Endodermal cell (in vitro differentiated cells): Measurements from ENCODE around the gene ERCC6. TPM values are rescaled to one million over a fixed set of nuclear protein-coding genes. Genes with fewer than 3 reads are reported as not detected.

ENCODE experiments used
- DNase-seq: peaks from one replicate; pipeline ENCODE4 v3.0.0-alpha.2; 2017
- H3K27ac ChIP-seq: 2 replicates; pipeline ENCODE4 v1.5.1; 2013; ENCODE audit warnings: mild to moderate bottlenecking, low read depth, low read length, moderate library complexity
- H3K27me3 ChIP-seq: 2 replicates; pipeline ENCODE4 v1.6.1; 2013; ENCODE audit warnings: mild to moderate bottlenecking, low read length, moderate library complexity; ENCODE audit not compliant: insufficient read depth, control insufficient read depth, poor library complexity, severe bottlenecking
- H3K36me3 ChIP-seq: 2 replicates; pipeline ENCODE4 v1.7.0; 2013; ENCODE audit warnings: mild to moderate bottlenecking, low read length, moderate library complexity; ENCODE audit not compliant: control insufficient read depth, insufficient read depth
- H3K4me1 ChIP-seq: one replicate; pipeline ENCODE4 v1.7.0; 2013; ENCODE audit warnings: low read length; ENCODE audit not compliant: control insufficient read depth, insufficient read depth
- H3K4me3 ChIP-seq: 2 replicates; pipeline ENCODE4 v1.5.1; 2013; ENCODE audit warnings: mild to moderate bottlenecking, low read length, moderate library complexity
- H3K9ac ChIP-seq: 2 replicates; pipeline ENCODE4 v1.6.1; 2013; ENCODE audit warnings: mild to moderate bottlenecking, low read length, moderate library complexity; ENCODE audit not compliant: poor library complexity, severe bottlenecking; ENCODE audit errors: extremely low read depth
- H3K9me3 ChIP-seq: 2 replicates; pipeline ENCODE4 v1.6.1; 2013; ENCODE audit warnings: mild to moderate bottlenecking, low read length, moderate library complexity; ENCODE audit not compliant: control insufficient read depth
- H3K27ac Mint-ChIP-seq: 2 replicates; pipeline ENCODE4 v1.8.0; 2020; ENCODE audit warnings: mixed read lengths
- H3K27me3 Mint-ChIP-seq: 2 replicates; pipeline ENCODE4 v1.8.0; 2021; ENCODE audit warnings: mild to moderate bottlenecking, mixed read lengths; ENCODE audit not compliant: insufficient read depth
- H3K36me3 Mint-ChIP-seq: 2 replicates; pipeline ENCODE4 v1.8.0; 2020; ENCODE audit warnings: low read depth, mixed read lengths
- H3K4me1 Mint-ChIP-seq: 2 replicates; pipeline ENCODE4 v1.8.0; 2020; ENCODE audit warnings: mixed read lengths
- H3K4me3 Mint-ChIP-seq: 2 replicates; pipeline ENCODE4 v1.8.0; 2020; ENCODE audit warnings: mild to moderate bottlenecking, moderate library complexity, mixed read lengths
- H3K9me3 Mint-ChIP-seq: 2 replicates; pipeline ENCODE4 v1.8.0; 2020; ENCODE audit warnings: mild to moderate bottlenecking, mixed read lengths
- CTCF ChIP-seq: fragments of 200-600 bp; sonication (generic); conservative IDR thresholded peaks from 2 replicates; pipeline ENCODE4 v1.5.0; 2021; ENCODE audit warnings: antibody characterized with exemption, mild to moderate bottlenecking
- WGBS, 2 experiments: methylation state at CpG; one replicate each; pipeline versions ENCODE4 v1.1.5 to v1.1.7; 2013; ENCODE audit warnings: missing lambda C conversion rate in 2 of 2, mixed read lengths in 1 of 2; ENCODE audit not compliant: insufficient coverage in 1 of 2, insufficient read length in 1 of 2; 5-methylcytosine and 5-hydroxymethylcytosine counted together
- total RNA-seq, 2 donors: library from RNA; stranded (reverse); fragmentation: NEBNext Ultra II Directional in 1 of 2; extraction: Animal tissue kit (Norgen Biotek cat#: 25700) in 1 of 2; gene quantifications; 2 replicates in 1 of 2; 3 replicates in 1 of 2; pipeline ENCODE4 v1.2.1, GENCODE V29; 2021

ERCC6 gene
- total RNA-seq, 2 donors from 2014 or later: 18.8 to 19.5 TPM

- H3K27me3 Mint-ChIP-seq: no peaks in the 10 kb centered on the region
- H3K4me1 ChIP-seq: no peaks in the 10 kb centered on the region
- no peak for DNase-seq
- peaks cover 9% of the 10 kb centered on the region for H3K4me1 Mint-ChIP-seq
- H3K9me3 Mint-ChIP-seq: no peaks in the 10 kb centered on the region
- H3K4me3 Mint-ChIP-seq: no peak overlapping the region
- H3K27ac Mint-ChIP-seq: no peak overlapping the region
- TF ChIP-seq CTCF: no peak
- no peak overlapping the region for H3K4me3 ChIP-seq
- peaks cover 15% of the 10 kb centered on the region for H3K36me3 Mint-ChIP-seq
- H3K36me3 ChIP-seq: peaks cover 18% of the 10 kb centered on the region
- H3K27ac ChIP-seq: no peak overlapping the region
- H3K9me3 ChIP-seq: no peaks in the 10 kb centered on the region
- H3K9ac ChIP-seq: no peak overlapping the region
- H3K27me3 ChIP-seq: no peaks in the 10 kb centered on the region
- WGBS, 2 experiments: 92% methylated on average over 2 of the region's 2 CpGs; no CpG with 5 or more reads in 1 of the 2 experiments
These were observed 20.4 kb downstream of the ERCC6 start for GRCh38 chr10:49518566-49518965.

- no peak for DNase-seq
- TF ChIP-seq CTCF: no peak
- H3K4me3 ChIP-seq: no peak overlapping the region
- H3K27ac ChIP-seq: no peak overlapping the region
- peaks cover 12% of the 10 kb centered on the region for H3K36me3 ChIP-seq
- Mint-ChIP-seq H3K27me3 (no peaks in the 10 kb centered on the region), H3K36me3 (peaks cover 9% of the 10 kb centered on the region), H3K4me3 (no peak overlapping the region), H3K9me3 (no peaks in the 10 kb centered on the region), H3K4me1 (peaks cover 9% of the 10 kb centered on the region), H3K27ac (no peak overlapping the region)
- H3K4me1 ChIP-seq: no peaks in the 10 kb centered on the region
- H3K9ac ChIP-seq: no peak overlapping the region
- H3K27me3 ChIP-seq: no peaks in the 10 kb centered on the region
- H3K9me3 ChIP-seq: no peaks in the 10 kb centered on the region
- WGBS, 2 experiments: 95 to 98% methylated on average over 16 of the region's 16 CpGs
These were observed 22.5 kb downstream of the ERCC6 start for GRCh38 chr10:49516216-49516970.

- Histone ChIP-seq H3K27me3 (no peaks in the 10 kb centered on the region), H3K4me1 (no peaks in the 10 kb centered on the region), H3K36me3 (peaks cover 8% of the 10 kb centered on the region), H3K9ac (no peak overlapping the region), H3K4me3 (no peak overlapping the region), H3K27ac (no peak overlapping the region), H3K9me3 (no peaks in the 10 kb centered on the region)
- peak; percentile 84 for TF ChIP-seq CTCF
- no peak for DNase-seq
- H3K9me3 Mint-ChIP-seq: no peaks in the 10 kb centered on the region
- no peaks in the 10 kb centered on the region for H3K4me1 Mint-ChIP-seq
- 78 to 100% methylated on average over 1 to 3 of the region's 4 CpGs for WGBS, 2 experiments
- no peak overlapping the region for H3K4me3 Mint-ChIP-seq
- H3K36me3 Mint-ChIP-seq: peaks cover 7% of the 10 kb centered on the region
- no peaks in the 10 kb centered on the region for H3K27me3 Mint-ChIP-seq
- H3K27ac Mint-ChIP-seq: no peak overlapping the region
These were observed 26.7 kb downstream of the ERCC6 start for GRCh38 chr10:49512121-49512809.
